Cardiac septum (tissue), 1 donor: ENCODE measurements around the gene CST3. TPM values are rescaled to one million over a fixed set of nuclear protein-coding genes. Genes with fewer than 3 reads are reported as not detected.
A peak's percentile ranks its signal among the peaks of the same experiment; 100 is the strongest.
"Not testable (repeated sequence)": the region's sequence is repeated elsewhere in the genome, so short reads cannot be mapped to it uniquely, and the experiment has no call there.

Experiments
- DNase-seq: peaks from one replicate; pipeline ENCODE4 v3.0.0-alpha.2; 2020; ENCODE audit warnings: low spot score
- intact Hi-C: fragments of 100-400 bp; cut with DNase I; formaldehyde crosslinking; loops from one replicate; pipeline ENCODE4 v1.14.0; 2022
- total RNA-seq: library from RNA; stranded (reverse); fragmentation: NEBNext Ultra II Directional; extraction: Animal tissue kit (Norgen Biotek cat#: 25700); gene quantifications from one replicate; pipeline ENCODE4 v1.2.1, GENCODE V29; 2021
- donor health status: DM: no; HTN: no; CAD: no.

The CST3 gene
- total RNA-seq, 1 donor from 2014 or later: 486 TPM

DNA sequence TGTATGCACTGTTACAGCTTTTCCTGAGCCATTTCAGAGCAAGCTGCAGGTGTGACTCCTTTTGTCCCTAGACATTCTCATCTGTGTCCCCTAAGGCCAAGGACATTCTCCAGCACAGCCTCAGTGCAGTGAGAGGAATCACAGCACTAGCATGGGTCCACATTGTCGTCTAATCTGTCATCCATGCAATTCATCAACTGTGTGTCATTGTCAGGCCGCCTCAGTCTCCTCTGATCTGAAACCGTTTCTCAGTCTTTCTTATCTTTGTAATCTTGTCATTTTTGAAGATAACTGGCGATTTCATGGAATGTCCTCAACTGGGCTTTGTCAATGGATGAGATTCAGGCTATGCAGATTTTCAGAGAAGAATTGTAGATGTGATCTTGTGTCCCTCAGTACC is 26.3 kb upstream of the CST3 start:
- intact Hi-C loops, DNase-seq: not testable (repeated sequence)

- intact Hi-C loops: no loop called here
- DNase-seq: no peak
These were observed 25.4 kb upstream of the CST3 start for GRCh38 chr20:23663180-23663579.

DNA sequence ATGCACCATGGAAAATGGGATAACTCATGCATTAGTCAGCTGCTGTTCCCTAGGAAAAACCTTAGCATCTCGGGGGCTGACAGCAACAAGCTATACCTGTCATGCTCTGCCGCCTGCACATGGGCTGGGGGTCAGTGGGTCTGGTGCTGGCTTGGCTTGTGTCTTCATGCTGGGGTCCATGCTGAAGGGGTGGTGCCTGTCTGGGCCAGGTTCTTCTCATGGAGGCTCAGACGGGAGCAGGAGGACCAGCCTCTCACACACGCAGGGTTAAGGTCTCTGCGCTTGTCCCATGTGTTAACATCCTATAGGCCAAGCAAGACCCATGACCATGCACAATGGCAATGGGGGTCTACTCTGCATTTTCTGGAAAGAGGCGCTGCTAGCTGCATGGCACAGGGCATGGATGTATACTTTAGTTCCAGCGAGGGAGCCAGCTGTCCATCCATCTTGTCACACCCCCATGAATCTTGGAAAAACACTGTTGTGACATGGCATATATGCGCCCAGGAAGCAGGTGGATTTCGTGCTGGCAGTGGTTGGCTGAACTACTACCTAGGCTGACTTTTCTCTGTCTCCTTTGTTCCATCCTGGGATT is 24.6 kb upstream of the CST3 start:
- intact Hi-C loops: no loop called here
- DNase-seq: no peak

- intact Hi-C loops: no loop called here
- DNase-seq: no peak
These were observed 23.3 kb upstream of the CST3 start for GRCh38 chr20:23661002-23661429.

- DNase-seq: no peak
- intact Hi-C loops: no loop called here
These were observed 22.5 kb upstream of the CST3 start for GRCh38 chr20:23659989-23660837.

- intact Hi-C loops, DNase-seq: not testable (repeated sequence)
These were observed 21.8 kb upstream of the CST3 start for GRCh38 chr20:23659610-23659988.

GRCh38 chr20:23658989-23659609 is 21.3 kb upstream of the CST3 start:
- DNase-seq: no peak
- intact Hi-C loops: no loop called here

DNA sequence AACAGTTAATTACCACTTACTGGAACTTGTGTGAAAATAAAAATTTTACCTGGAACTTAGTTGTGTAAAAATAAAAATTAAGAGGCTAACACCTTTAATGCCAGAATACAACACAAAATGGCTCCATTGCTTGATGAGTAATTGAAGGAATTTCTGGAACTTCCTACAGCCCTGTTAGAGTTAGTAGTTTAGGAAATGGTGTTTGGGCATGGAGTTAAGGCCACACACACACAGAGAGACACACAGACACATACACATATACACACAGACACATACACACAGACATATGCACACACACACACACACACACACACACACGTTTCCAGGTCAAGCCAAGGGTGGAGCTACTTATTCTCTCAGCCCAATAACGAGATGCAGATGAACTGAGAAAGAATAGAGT is 20.6 kb upstream of the CST3 start:
- intact Hi-C loops: no loop called here
- no peak for DNase-seq

DNA sequence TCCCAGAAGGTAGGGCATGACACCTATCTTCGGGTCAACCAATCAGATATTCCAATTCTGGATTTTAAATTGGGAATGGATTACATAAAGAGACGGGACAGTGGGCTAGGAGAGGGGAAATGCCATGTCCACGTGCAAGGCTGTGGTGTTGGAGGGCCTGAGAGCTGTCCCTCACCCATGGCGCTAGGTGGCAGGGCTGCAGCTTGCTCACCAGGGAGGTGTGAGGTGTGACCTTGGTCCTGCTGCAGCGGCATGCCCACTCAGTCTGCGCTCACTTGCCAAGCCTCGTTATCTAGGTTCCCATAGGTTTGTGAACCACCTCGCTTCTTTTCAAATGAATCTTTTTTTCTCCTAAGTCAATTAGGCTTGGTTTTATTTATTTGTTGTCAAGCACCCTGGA is 19.4 kb upstream of the CST3 start:
- DNase-seq: no peak
- intact Hi-C loops: no loop called here

GRCh38 chr20:23656372-23656771 is 18.6 kb upstream of the CST3 start:
- no peak for DNase-seq

DNA sequence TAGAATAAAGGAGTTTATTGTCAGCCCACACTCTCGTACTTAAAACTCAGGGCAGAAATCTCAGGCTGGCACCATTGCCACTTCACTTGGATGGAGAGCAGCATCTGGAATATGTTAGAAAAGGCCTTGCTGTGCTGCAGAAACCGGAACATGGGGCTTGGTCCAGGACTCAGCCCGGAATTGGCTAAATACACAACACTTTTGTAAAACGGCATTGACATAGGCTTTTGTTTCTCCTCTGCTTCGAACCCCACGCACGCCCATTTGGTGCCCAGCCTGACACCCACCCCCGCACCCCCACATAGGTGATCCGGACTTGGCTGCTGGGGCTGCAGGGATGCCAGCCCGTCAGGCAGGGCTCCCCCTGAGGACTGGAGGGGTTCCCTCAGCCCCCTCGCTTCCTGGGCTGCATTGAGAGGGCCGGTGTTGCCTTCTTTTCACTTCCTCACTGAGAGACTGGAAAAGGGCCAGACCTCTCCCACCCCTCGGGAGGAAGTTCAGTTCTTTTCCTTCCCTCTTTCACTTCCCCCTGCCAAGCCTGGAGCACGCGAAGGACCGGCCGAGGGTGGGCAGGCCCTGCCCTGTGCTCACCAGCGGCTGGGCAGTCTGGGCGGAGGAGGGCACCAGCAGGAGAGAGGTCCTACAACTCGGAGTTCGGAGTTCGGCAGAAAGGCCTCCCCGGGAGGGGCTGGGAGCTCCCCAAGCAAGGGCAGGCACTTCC is 17.9 kb upstream of the CST3 start:
- intact Hi-C loops: no loop called here
- peak; percentile 82 for DNase-seq

More at GRCh38 chr20:23656372-23656771, 18.6 kb upstream of the CST3 start:
- intact Hi-C loops: no loop called here

- no peak for DNase-seq
- intact Hi-C loops: no loop called here
These were observed 17.0 kb upstream of the CST3 start for GRCh38 chr20:23654717-23655116.

DNA sequence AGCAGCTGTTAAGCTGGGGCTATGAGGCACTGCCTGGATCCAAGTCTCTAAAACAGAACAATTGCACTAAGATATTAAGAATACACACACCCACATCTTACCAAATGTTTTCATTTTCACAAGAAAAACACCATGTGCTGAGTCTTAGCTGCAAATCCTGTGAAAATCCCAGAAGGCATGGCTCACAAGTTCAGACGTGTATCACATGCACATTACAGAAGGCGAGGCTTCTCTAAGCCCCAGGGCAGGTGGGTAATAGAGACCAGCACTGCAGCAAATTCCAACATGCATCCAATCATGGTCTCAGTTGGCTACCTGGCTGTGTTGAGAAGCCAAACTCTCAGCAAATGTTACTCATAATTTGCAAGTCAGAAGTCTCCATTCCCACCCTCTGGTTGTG is 16.2 kb upstream of the CST3 start:
- intact Hi-C loops: no loop called here
- DNase-seq: no peak

DNA sequence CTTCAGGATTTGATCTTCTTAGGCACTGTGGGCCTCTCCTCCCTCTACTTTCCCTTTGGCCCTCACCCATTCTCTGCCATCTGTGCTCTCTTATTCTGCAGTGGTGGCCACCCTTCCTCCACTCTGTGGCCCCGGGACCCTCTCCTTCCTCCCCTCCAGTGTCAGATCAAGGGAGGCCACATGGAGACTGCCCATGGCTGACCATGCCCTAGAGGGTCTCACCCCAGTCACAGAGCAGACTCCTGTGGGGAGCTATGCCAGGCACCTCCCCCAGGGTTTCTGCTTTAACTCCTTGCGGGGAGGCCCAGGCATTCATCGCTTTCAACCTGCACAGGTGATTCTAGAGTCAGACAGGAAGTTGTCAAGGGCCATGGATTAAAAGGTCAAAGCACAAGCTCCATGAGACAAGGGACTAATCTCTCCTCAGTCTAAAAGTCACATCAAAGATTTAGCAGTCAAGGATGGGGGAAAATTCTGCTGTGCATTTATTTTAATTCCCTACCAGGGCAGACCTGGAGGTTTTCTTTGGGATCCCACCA is 15.7 kb upstream of the CST3 start:
- no peak for DNase-seq
- intact Hi-C loops: no loop called here

- no peak for DNase-seq
- intact Hi-C loops: no loop called here
These were observed 15.2 kb upstream of the CST3 start for GRCh38 chr20:23652926-23653325.

- intact Hi-C loops: no loop called here
These were observed 14.6 kb upstream of the CST3 start for GRCh38 chr20:23652371-23652770.

GRCh38 chr20:23651117-23651516 is 13.4 kb upstream of the CST3 start:
- DNase-seq: no peak
- intact Hi-C loops: no loop called here

More at GRCh38 chr20:23652371-23652770, 14.6 kb upstream of the CST3 start:
- DNase-seq: no peak

- intact Hi-C loops: no loop called here
- DNase-seq: peak; percentile 14
These were observed 12.2 kb upstream of the CST3 start for GRCh38 chr20:23649830-23650417.

DNA sequence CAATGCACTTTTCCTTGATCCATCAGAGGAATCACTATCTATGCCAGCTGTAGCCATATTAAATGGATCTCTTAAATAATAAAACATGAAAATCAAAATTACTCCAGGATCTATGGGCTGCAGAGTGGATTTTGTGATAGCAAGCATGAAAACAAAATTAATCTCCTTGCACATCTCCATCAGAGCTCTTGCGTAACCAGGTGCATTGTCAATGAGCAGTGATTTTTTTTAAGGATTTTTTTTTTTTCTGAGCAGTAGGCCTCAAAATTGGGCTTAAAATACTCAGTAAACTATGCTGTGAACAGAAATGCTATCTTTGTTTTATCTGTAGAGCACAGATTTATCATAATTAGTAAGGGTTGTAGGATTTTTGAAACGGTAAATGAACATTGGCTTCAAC is 11.5 kb upstream of the CST3 start:
- intact Hi-C loops: no loop called here
- no peak for DNase-seq

- DNase-seq: peak; percentile 26
- intact Hi-C loops: no loop called here
These were observed 9.6 kb upstream of the CST3 start for GRCh38 chr20:23647346-23647745.
